H1 (cell line): ENCODE data around the gene ZAR1. TPM values are rescaled to one million over a fixed set of nuclear protein-coding genes. Genes with fewer than 3 reads are reported as not detected.

Experiments
- ZNF274 ChIP-seq: IDR thresholded peaks from 2 replicates; pipeline ENCODE4 v1.7.0; 2012; ENCODE audit warnings: low read length, borderline replicate concordance; ENCODE audit errors: extremely low read depth
- polyA plus RNA-seq, 7 experiments: library from polyadenylated mRNA; depleted of rRNA in 3 of 7; stranded (reverse) in 5 of 7; unstranded in 2 of 7; fragments of >200 nt in 5 of 7; fragments of 200-250 nt in 2 of 7; gene quantifications; 1 replicate in 5 of 7; 2 replicates in 1 of 7; 4 replicates in 1 of 7; pipeline versions ENCODE4 v1.2.1 to v1.2.3, GENCODE V29; 2011 to 2013; ENCODE audit warnings: missing spikeins in 2 of 7, mixed read lengths in 2 of 7
- total RNA-seq: library from RNA; stranded (reverse); fragmentation: NEBNext Ultra II Directional; extraction: Animal tissue kit (Norgen Biotek cat#: 25700); gene quantifications from 2 replicates; pipeline ENCODE4 v1.2.1, GENCODE V29; 2021

The ZAR1 gene
- total and polyA plus RNA-seq, 2 of the 8 experiments (the other 6 are each of a cell fraction or from before 2014, with no cell fraction given): 0.33 to 0.78 TPM

DNA sequence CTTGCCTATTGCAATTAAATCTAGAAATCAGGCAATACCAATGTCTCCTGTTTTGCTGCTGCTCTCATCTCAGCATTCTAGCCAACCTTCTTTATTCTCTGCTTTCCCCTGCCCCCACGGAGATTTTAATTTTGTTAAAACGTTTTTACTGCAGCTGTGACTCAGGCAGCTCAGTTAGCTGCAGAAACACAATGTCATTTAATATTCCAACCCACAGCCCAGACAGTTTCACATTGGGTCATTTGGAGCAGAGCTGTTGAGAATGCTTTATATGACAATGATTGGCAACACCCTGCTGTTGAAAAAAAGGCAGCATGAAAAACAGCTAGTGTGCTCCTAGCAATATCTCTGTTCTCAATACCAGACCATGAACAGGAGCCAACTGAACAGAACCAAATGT is 19.5 kb upstream of the ZAR1 start (continued):
- no peak for TF ChIP-seq ZNF274
